Mesenchymal stem cell (in vitro differentiated cells and primary cell): Measurements from ENCODE around the gene NFATC2IP.

ENCODE experiments used
- DNase-seq: peaks from one replicate; pipeline ENCODE4 v3.0.0-alpha.2; 2013
- H2AFZ ChIP-seq: one replicate; pipeline ENCODE4 v1.6.1; 2013; ENCODE audit warnings: low read depth, mild to moderate bottlenecking, control low read depth, inconsistent platforms, low read length, moderate library complexity
- H2AK5ac ChIP-seq: 2 replicates; pipeline ENCODE4 v1.6.1; 2013; ENCODE audit warnings: low read length, moderate library complexity, mild to moderate bottlenecking, inconsistent platforms; ENCODE audit not compliant: severe bottlenecking
- H2BK120ac ChIP-seq: one replicate; pipeline ENCODE4 v1.6.1; 2013; ENCODE audit warnings: low read depth, mild to moderate bottlenecking, inconsistent platforms, low read length, moderate library complexity
- H2BK12ac ChIP-seq, 2 experiments: one replicate each; pipeline ENCODE4 v1.6.1; 2013; ENCODE audit warnings: inconsistent platforms in 2 of 2, low read length in 2 of 2, mild to moderate bottlenecking in 2 of 2, moderate library complexity in 2 of 2, control low read depth in 1 of 2
- H2BK15ac ChIP-seq: one replicate; pipeline ENCODE4 v1.6.1; 2013; ENCODE audit warnings: mild to moderate bottlenecking, low read depth, inconsistent platforms; ENCODE audit not compliant: poor library complexity, severe bottlenecking
- H2BK5ac ChIP-seq: 2 replicates; pipeline ENCODE4 v1.6.1; 2013; ENCODE audit warnings: low read depth, mild to moderate bottlenecking, low read length, control low read depth, inconsistent platforms; ENCODE audit not compliant: poor library complexity, severe bottlenecking
- H3K14ac ChIP-seq, 2 experiments: one replicate each; pipeline ENCODE4 v1.6.1; 2013; ENCODE audit warnings: inconsistent platforms in 2 of 2, low read length in 2 of 2, control low read depth in 1 of 2, mild to moderate bottlenecking in 1 of 2, moderate library complexity in 1 of 2
- H3K18ac ChIP-seq, 2 experiments: one replicate each; pipeline ENCODE4 v1.6.1; 2013; ENCODE audit warnings: inconsistent platforms in 2 of 2, low read length in 2 of 2, control low read depth in 1 of 2, low read depth in 1 of 2, mild to moderate bottlenecking in 1 of 2
- H3K23ac ChIP-seq, 2 experiments: one replicate each; pipeline ENCODE4 v1.6.1; 2013; ENCODE audit warnings: inconsistent platforms in 2 of 2, low read length in 2 of 2, mild to moderate bottlenecking in 2 of 2, moderate library complexity in 2 of 2, control low read depth in 1 of 2
- H3K27ac ChIP-seq: 2 replicates; pipeline ENCODE4 v1.5.1; 2013; ENCODE audit warnings: mild to moderate bottlenecking, moderate library complexity, low read length, control low read depth, inconsistent platforms; ENCODE audit not compliant: poor library complexity, severe bottlenecking
- H3K27me3 ChIP-seq, 2 experiments: 2 replicates each; pipeline versions ENCODE4 v1.6.1 to v1.7.0; 2013; ENCODE audit warnings: low read length in 2 of 2, mild to moderate bottlenecking in 2 of 2, moderate library complexity in 2 of 2, control low read depth in 1 of 2, inconsistent platforms in 1 of 2; ENCODE audit not compliant: control insufficient read depth in 1 of 2, insufficient read depth in 1 of 2
- H3K36me3 ChIP-seq, 2 experiments: 2 replicates each; pipeline versions ENCODE4 v1.6.1 to v1.7.0; 2013; ENCODE audit warnings: low read length in 2 of 2, control low read depth in 1 of 2, inconsistent platforms in 1 of 2, low read depth in 1 of 2, mild to moderate bottlenecking in 1 of 2; ENCODE audit not compliant: insufficient read depth in 2 of 2, control insufficient read depth in 1 of 2
- H3K4ac ChIP-seq, 2 experiments: one replicate each; pipeline ENCODE4 v1.6.1; 2013; ENCODE audit warnings: inconsistent platforms in 2 of 2, low read length in 2 of 2, mild to moderate bottlenecking in 2 of 2, moderate library complexity in 2 of 2, control low read depth in 1 of 2, low read depth in 1 of 2
- H3K4me1 ChIP-seq: 2 replicates; pipeline ENCODE4 v1.6.1; 2013; ENCODE audit warnings: low read depth, low read length, control low read depth; ENCODE audit not compliant: control insufficient read depth, insufficient read depth
- H3K4me2 ChIP-seq: 2 replicates; pipeline ENCODE4 v1.6.1; 2013; ENCODE audit warnings: low read length, mild to moderate bottlenecking, inconsistent platforms; ENCODE audit not compliant: poor library complexity, severe bottlenecking
- H3K4me3 ChIP-seq, 2 experiments: 2 replicates each; pipeline versions ENCODE4 v1.5.1 to v1.7.0; 2013; ENCODE audit warnings: low read length in 2 of 2, mild to moderate bottlenecking in 2 of 2, control low read depth in 1 of 2, low read depth in 1 of 2; ENCODE audit not compliant: insufficient read depth in 1 of 2
- H3K79me1 ChIP-seq: replicated peaks from 2 replicates; pipeline ENCODE4 v1.6.1; 2013; ENCODE audit warnings: mild to moderate bottlenecking, control low read depth, low read length, inconsistent platforms; ENCODE audit not compliant: poor library complexity, severe bottlenecking
- H3K9ac ChIP-seq: 2 replicates; pipeline ENCODE4 v1.7.0; 2013; ENCODE audit warnings: mild to moderate bottlenecking, low read length, moderate library complexity
- H3K9me3 ChIP-seq: 2 replicates; pipeline ENCODE4 v1.7.0; 2013; ENCODE audit warnings: mild to moderate bottlenecking, low read length; ENCODE audit not compliant: control insufficient read depth
- H4K8ac ChIP-seq: one replicate; pipeline ENCODE4 v1.6.1; 2013; ENCODE audit warnings: inconsistent platforms, mild to moderate bottlenecking, low read length, moderate library complexity
- H4K91ac ChIP-seq: one replicate; pipeline ENCODE4 v1.6.1; 2013; ENCODE audit warnings: mild to moderate bottlenecking, low read length, inconsistent platforms
- WGBS: methylation state at CpG from one replicate; pipeline ENCODE4 v1.1.7; 2013; ENCODE audit warnings: mixed read lengths; 5-methylcytosine and 5-hydroxymethylcytosine counted together

The NFATC2IP gene

GRCh38 chr16:28982418-28982817, 31.7 kb downstream of the NFATC2IP start:
- Histone ChIP-seq H3K36me3 (peaks cover 83 to 91% of the 10 kb centered on the region in 2 experiments), H2BK120ac (no peak overlapping the region), H2BK5ac (no peak overlapping the region), H4K8ac (no peak overlapping the region), H2BK12ac (no peak overlapping the region), H3K4ac (no peak overlapping the region), H3K23ac (no peak overlapping the region), H3K9me3 (peaks cover 12% of the 10 kb centered on the region), H3K14ac (no peak overlapping the region), H3K27me3 (no peaks in the 10 kb centered on the region), H4K91ac (peak overlapping the region; percentile 8), H3K4me2 (no peak overlapping the region), H3K4me1 (no peaks in the 10 kb centered on the region), H3K18ac (no peak overlapping the region), H3K27ac (no peak overlapping the region), H2BK15ac (no peak overlapping the region), H3K4me3 (no peak overlapping the region), H3K79me1 (peaks cover 37% of the 10 kb centered on the region), H2AFZ (no peak overlapping the region), H2AK5ac (no peak overlapping the region), H3K9ac (no peak overlapping the region)
- WGBS = 96% methylated on average over 10 of the region's 10 CpGs
- no peak for DNase-seq

GRCh38 chr16:28982949-28983348, 32.2 kb downstream of the NFATC2IP start:
- Histone ChIP-seq H2BK5ac (no peak overlapping the region), H3K4me1 (no peaks in the 10 kb centered on the region), H3K14ac (no peak overlapping the region), H4K91ac (peak overlapping the region; percentile 54), H3K18ac (no peak overlapping the region), H3K4me3 (no peak overlapping the region), H2BK120ac (no peak overlapping the region), H3K4me2 (no peak overlapping the region), H3K36me3 (peaks cover 80 to 93% of the 10 kb centered on the region in 2 experiments), H3K4ac (no peak overlapping the region), H2BK12ac (no peak overlapping the region), H3K23ac (no peak overlapping the region), H2AK5ac (no peak overlapping the region), H2BK15ac (no peak overlapping the region), H4K8ac (no peak overlapping the region), H2AFZ (no peak overlapping the region), H3K9ac (no peak overlapping the region), H3K79me1 (peaks cover 32% of the 10 kb centered on the region), H3K27ac (no peak overlapping the region), H3K9me3 (peaks cover 14% of the 10 kb centered on the region), H3K27me3 (no peaks in the 10 kb centered on the region)
- 97% methylated on average over 11 of the region's 11 CpGs for WGBS
- DNase-seq = no peak

GRCh38 chr16:28983644-28984043, 32.9 kb downstream of the NFATC2IP start:
- no peak overlapping the region for H2BK15ac ChIP-seq
- H3K14ac ChIP-seq = no peak overlapping the region
- no peak overlapping the region for H3K27ac ChIP-seq

GRCh38 chr16:28984091-28984490, 33.4 kb downstream of the NFATC2IP start:
- 91% methylated on average over 12 of the region's 12 CpGs for WGBS
- H2BK120ac ChIP-seq = no peak overlapping the region
- H2BK12ac ChIP-seq = no peak overlapping the region

More at GRCh38 chr16:28983644-28984043, 32.9 kb downstream of the NFATC2IP start:
- Histone ChIP-seq H2AK5ac (no peak overlapping the region), H3K4me1 (no peaks in the 10 kb centered on the region), H2BK120ac (no peak overlapping the region), H3K18ac (no peak overlapping the region), H3K23ac (no peak overlapping the region), H2BK5ac (no peak overlapping the region), H3K9me3 (peaks cover 14% of the 10 kb centered on the region), H4K91ac (no peak overlapping the region), H4K8ac (no peak overlapping the region), H3K9ac (no peak overlapping the region), H3K27me3 (no peaks in the 10 kb centered on the region), H3K36me3 (peaks cover 80 to 94% of the 10 kb centered on the region in 2 experiments), H2AFZ (no peak overlapping the region), H3K4me2 (no peak overlapping the region), H3K4me3 (no peak overlapping the region), H2BK12ac (no peak overlapping the region), H3K79me1 (peaks cover 26% of the 10 kb centered on the region), H3K4ac (no peak overlapping the region)
- WGBS = 95% methylated on average over 18 of the region's 18 CpGs
- DNase-seq = no peak

More at GRCh38 chr16:28984091-28984490, 33.4 kb downstream of the NFATC2IP start:
- no peak for DNase-seq
- Histone ChIP-seq H3K9me3 (peaks cover 14% of the 10 kb centered on the region), H3K4me2 (no peak overlapping the region), H3K4me1 (no peaks in the 10 kb centered on the region), H3K9ac (no peak overlapping the region), H3K14ac (no peak overlapping the region), H3K18ac (no peak overlapping the region), H3K4ac (no peak overlapping the region), H3K27ac (no peak overlapping the region), H3K79me1 (peaks cover 23% of the 10 kb centered on the region), H3K27me3 (no peaks in the 10 kb centered on the region), H3K4me3 (no peak overlapping the region), H2AFZ (no peak overlapping the region), H2AK5ac (no peak overlapping the region), H4K8ac (no peak overlapping the region), H4K91ac (no peak overlapping the region), H2BK5ac (no peak overlapping the region), H2BK15ac (no peak overlapping the region), H3K23ac (no peak overlapping the region), H3K36me3 (peaks cover 77 to 95% of the 10 kb centered on the region in 2 experiments)
